Testis (tissue), 3 donors: ENCODE data around the gene SACM1L. TPM values are rescaled to one million over a fixed set of nuclear protein-coding genes. Genes with fewer than 3 reads are reported as not detected.

ENCODE experiments used
- DNase-seq: peaks from one replicate; pipeline ENCODE4 v3.0.0-alpha.2; 2019
- H3K27ac ChIP-seq, 2 donors: fragments of 200-600 bp; sonication (generic); one replicate each; pipeline ENCODE4 v1.5.1; 2019
- H3K27me3 ChIP-seq: fragments of 200-600 bp; sonication (generic); one replicate; pipeline ENCODE4 v1.5.1; 2019
- H3K36me3 ChIP-seq: fragments of 200-600 bp; sonication (generic); one replicate; pipeline ENCODE4 v1.5.1; 2017; ENCODE audit warnings: low read depth; ENCODE audit errors: missing control alignments
- H3K4me1 ChIP-seq: fragments of 200-600 bp; sonication (generic); one replicate; pipeline ENCODE4 v1.5.1; 2019
- H3K4me3 ChIP-seq, 2 donors: fragments of 200-600 bp; sonication (generic); one replicate each; pipeline ENCODE4 v1.5.1; 2017 to 2019
- H3K9me3 ChIP-seq: fragments of 200-600 bp; sonication (generic); one replicate; pipeline ENCODE4 v1.5.1; 2017
- POLR2A ChIP-seq: fragments of 450-650 bp; IDR thresholded peaks from one replicate; pipeline ENCODE4 v1.6.1; 2017; ENCODE audit warnings: antibody characterized with exemption, mild to moderate bottlenecking, moderate library complexity
- WGBS, 2 donors: methylation state at CpG; one replicate each; pipeline ENCODE4 v1.1.5; 2018; 5-methylcytosine and 5-hydroxymethylcytosine counted together
- intact Hi-C: fragments of 100-400 bp; cut with DNase I; formaldehyde crosslinking; loops from one replicate; pipeline ENCODE4 v1.15.1; 2023; ENCODE audit warnings: low total_unique reads
- polyA plus RNA-seq: library from polyadenylated mRNA; stranded (reverse); fragments of 350-450 nt; fragmentation: Illumina TruSeq; extraction: RNeasy Lipid Tissue Mini Kit (QIAGEN cat#74804); gene quantifications from one replicate; pipeline ENCODE4 v1.2.3, GENCODE V29; 2014; ENCODE audit warnings: low read depth, low replicate concordance; ENCODE audit not compliant: insufficient read depth
- total RNA-seq, 2 donors: library from RNA; depleted of rRNA; stranded (reverse); fragments of >200 nt; gene quantifications; one replicate each; pipeline ENCODE4 v1.2.3, GENCODE V29; 2016
- TF ChIP-seq, protein P1 (sequence below), 3 experiments: fragments of 450-650 bp in 2 of 3; fragments of 200-600 bp in 1 of 3; sonication (generic) in 1 of 3; IDR thresholded peaks; one replicate each; pipeline ENCODE4 v1.5.1; 2016 to 2019; ENCODE audit warnings: antibody characterized with exemption in 3 of 3, mild to moderate bottlenecking in 2 of 3, moderate library complexity in 1 of 3

The SACM1L gene
- total and polyA plus RNA-seq, 3 donors from 2014 or later, result 25.9 to 60.1 (median 48.3) TPM

DNA sequence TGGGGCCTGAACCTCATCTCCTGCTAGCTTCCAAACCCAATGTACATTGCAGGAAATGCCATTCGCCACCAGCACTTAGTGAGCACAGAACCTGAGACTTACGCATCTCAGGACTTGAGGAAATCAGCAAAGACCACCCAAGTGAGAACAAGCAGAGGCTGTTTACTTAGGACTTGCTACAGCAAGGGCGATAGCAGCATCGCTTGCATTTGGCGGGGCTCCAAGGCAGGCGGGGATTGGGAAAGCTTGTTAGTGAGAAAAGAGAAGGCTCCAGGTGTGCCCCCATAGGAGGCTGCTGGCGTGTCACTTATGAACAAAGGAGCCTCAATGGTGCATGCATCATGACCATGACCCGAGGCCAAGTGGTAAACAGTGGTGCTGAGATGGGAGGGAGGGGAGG is 87.4 kb downstream of the SACM1L start:
- H3K27me3 ChIP-seq, result no peaks in the 10 kb centered on the region
- WGBS, 2 donors, result 44 to 60% methylated on average over 8 of the region's 8 CpGs
- H3K9me3 ChIP-seq, result no peaks in the 10 kb centered on the region
- peak; percentile 23 for DNase-seq
- TF ChIP-seq, protein P1, sequence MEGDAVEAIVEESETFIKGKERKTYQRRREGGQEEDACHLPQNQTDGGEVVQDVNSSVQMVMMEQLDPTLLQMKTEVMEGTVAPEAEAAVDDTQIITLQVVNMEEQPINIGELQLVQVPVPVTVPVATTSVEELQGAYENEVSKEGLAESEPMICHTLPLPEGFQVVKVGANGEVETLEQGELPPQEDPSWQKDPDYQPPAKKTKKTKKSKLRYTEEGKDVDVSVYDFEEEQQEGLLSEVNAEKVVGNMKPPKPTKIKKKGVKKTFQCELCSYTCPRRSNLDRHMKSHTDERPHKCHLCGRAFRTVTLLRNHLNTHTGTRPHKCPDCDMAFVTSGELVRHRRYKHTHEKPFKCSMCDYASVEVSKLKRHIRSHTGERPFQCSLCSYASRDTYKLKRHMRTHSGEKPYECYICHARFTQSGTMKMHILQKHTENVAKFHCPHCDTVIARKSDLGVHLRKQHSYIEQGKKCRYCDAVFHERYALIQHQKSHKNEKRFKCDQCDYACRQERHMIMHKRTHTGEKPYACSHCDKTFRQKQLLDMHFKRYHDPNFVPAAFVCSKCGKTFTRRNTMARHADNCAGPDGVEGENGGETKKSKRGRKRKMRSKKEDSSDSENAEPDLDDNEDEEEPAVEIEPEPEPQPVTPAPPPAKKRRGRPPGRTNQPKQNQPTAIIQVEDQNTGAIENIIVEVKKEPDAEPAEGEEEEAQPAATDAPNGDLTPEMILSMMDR (IDR thresholded peaks at IDR 0.05), result no peak
- TF ChIP-seq POLR2A, result no peak
- H3K36me3 ChIP-seq, result no peaks in the 10 kb centered on the region
- no peaks in the 10 kb centered on the region for H3K4me1 ChIP-seq
- no peak overlapping the region for H3K27ac ChIP-seq
- intact Hi-C loops, result no loop called here
- no peak overlapping the region for H3K4me3 ChIP-seq

DNA sequence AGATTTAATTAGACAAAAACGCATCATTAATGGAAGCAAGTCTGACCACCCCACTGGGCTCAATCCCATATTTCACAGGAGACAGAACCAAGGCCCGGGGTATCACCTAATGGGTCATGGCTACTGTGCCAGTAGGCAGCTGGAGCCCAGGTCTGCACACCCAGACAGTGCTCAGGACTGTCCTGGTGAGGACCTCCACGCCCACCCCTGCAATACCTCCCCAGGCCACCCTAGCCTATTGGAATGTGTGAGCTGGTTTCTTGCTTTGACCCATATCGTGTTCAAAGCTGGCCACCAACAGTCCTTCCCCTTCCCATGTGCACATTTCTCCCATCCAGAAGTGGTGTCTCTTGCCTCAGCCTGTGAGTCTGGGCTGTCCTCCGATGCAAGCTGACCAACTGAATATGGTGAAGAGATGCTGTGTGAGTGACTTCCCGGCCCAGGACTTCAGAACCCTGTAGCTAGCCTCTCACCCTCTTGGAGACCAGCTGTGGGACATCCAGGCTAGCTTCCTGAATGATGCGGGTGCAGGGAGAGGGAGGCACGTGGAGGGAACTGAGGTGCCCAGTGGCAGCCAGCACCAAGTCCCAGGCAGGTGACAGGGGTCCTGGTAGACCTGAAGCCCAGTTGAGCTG is 88.0 kb downstream of the SACM1L start:
- no peak for DNase-seq
- no peaks in the 10 kb centered on the region for H3K9me3 ChIP-seq
- H3K4me3 ChIP-seq, result no peak overlapping the region
- no peak overlapping the region for H3K27ac ChIP-seq
- no peaks in the 10 kb centered on the region for H3K4me1 ChIP-seq
- no peak for TF ChIP-seq POLR2A
- TF ChIP-seq, protein P1 (IDR thresholded peaks at IDR 0.05), result no peak
- WGBS, 2 donors, result 78 to 86% methylated on average over 5 to 8 of the region's 8 CpGs
- H3K36me3 ChIP-seq, result no peaks in the 10 kb centered on the region
- no peaks in the 10 kb centered on the region for H3K27me3 ChIP-seq
- intact Hi-C loops, result no loop called here

DNA sequence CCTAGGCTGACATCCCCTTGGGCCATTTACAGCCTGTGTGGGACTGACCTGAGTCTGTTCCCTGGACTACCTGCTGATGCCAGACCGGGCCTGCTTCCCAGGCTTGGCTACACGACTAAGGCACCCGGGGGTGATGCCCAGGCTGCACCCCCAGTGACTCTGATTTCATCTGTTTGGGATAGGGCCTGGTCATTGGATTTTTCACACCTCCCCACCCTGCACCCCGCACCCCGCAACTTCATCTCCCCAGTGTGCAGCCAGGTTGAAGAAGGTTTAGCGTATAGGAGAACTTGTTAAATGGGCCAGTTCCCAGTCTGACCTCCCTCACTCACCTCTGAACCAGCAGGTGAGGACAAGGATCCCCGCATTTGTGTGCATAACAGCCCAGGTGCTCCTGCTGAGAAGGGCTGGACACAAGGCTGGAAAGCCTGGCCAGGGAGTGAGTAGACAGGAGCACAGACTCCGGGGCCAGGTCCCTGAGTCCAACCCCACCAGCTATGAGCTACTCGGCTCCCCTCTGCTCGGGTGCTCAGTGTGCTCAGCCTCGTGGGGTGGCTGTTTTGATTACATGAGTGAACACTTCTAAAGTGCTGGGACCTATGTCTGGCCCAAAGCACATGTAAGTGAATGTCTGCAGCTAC is 88.7 kb downstream of the SACM1L start:
- no peak overlapping the region for H3K4me3 ChIP-seq
- WGBS, 2 donors, result 77 to 87% methylated on average over 6 to 11 of the region's 11 CpGs
- DNase-seq, result no peak
- no peaks in the 10 kb centered on the region for H3K36me3 ChIP-seq
- no peak for TF ChIP-seq POLR2A
- TF ChIP-seq, protein P1 (IDR thresholded peaks at IDR 0.05), result no peak
- no peak overlapping the region for H3K27ac ChIP-seq
- no peaks in the 10 kb centered on the region for H3K4me1 ChIP-seq
- intact Hi-C loops, result no loop called here
- no peaks in the 10 kb centered on the region for H3K9me3 ChIP-seq
- no peaks in the 10 kb centered on the region for H3K27me3 ChIP-seq

DNA sequence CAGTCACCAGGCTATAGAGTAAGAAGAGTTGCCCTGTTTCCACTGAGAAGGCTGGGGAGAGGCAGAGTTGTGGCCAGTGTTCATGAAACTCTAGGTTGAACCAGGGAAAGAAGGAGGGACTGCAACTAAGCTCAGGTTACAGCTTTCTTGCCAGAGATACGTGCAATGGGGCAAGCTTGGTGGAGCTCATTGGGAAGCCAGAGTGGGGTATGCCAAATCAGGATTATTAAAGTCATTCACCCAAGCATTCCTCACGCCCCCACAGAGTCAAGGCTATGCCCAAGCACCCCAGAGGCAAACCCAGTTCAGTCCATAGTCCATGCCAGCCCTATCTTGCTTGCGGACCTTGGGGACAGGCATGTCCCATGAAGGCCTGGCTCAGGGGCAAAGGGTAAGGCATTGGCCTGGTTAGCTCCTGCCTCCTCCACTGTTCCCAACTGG is 89.6 kb downstream of the SACM1L start:
- no peak for DNase-seq
- intact Hi-C loops, result no loop called here
- H3K27ac ChIP-seq, result no peak overlapping the region
- H3K4me3 ChIP-seq, result no peak overlapping the region
- no peaks in the 10 kb centered on the region for H3K36me3 ChIP-seq
- no peaks in the 10 kb centered on the region for H3K27me3 ChIP-seq
- H3K9me3 ChIP-seq, result no peaks in the 10 kb centered on the region
- WGBS, 2 donors, result 72 to 81% methylated on average over 3 of the region's 3 CpGs
- no peaks in the 10 kb centered on the region for H3K4me1 ChIP-seq
- no peak for TF ChIP-seq POLR2A
- TF ChIP-seq, protein P1 (IDR thresholded peaks at IDR 0.05), result no peak
